ENCODE data around the gene PTRHD1.

DNA sequence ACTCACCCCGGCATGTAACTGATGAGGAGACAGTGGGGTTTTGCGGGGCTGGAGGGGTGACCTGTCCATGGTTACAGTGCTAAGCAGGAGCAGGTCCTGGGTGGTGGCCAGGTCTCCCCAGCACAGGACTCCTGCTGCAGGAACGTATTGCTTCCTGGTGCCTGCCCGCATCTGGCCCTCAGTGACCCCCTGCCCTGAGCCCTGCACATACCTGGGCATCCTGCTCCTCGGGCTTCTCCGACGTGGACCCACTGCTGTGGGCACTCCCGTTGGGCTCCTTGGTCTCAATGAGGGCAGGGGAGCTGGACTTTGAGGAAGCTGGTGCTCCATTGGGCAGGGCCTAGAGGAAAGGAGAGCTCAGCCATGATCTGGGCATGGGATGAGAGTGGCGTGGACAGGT is 43.5 kb upstream of the PTRHD1 start:
- TF ChIP-seq POLR2AphosphoS5 (IDR thresholded peaks at IDR 0.05) (no peak), POLR2A (IDR thresholded peaks at IDR 0.05) (no peak), EP300 (IDR thresholded peaks at IDR 0.05) (no peak)
- TF ChIP-seq, protein P1, sequence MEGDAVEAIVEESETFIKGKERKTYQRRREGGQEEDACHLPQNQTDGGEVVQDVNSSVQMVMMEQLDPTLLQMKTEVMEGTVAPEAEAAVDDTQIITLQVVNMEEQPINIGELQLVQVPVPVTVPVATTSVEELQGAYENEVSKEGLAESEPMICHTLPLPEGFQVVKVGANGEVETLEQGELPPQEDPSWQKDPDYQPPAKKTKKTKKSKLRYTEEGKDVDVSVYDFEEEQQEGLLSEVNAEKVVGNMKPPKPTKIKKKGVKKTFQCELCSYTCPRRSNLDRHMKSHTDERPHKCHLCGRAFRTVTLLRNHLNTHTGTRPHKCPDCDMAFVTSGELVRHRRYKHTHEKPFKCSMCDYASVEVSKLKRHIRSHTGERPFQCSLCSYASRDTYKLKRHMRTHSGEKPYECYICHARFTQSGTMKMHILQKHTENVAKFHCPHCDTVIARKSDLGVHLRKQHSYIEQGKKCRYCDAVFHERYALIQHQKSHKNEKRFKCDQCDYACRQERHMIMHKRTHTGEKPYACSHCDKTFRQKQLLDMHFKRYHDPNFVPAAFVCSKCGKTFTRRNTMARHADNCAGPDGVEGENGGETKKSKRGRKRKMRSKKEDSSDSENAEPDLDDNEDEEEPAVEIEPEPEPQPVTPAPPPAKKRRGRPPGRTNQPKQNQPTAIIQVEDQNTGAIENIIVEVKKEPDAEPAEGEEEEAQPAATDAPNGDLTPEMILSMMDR (IDR thresholded peaks at IDR 0.05), result no peak
